DMS53 treated with DMSO at 0.1 percent for 48 hours (cell line): ENCODE data around the gene CPA5.

Experiments used
- DNase-seq: peaks from one replicate; lab custom pipeline; 2025; ENCODE audit not compliant: unreplicated experiment; lab: John Stamatoyannopoulos, UW

The CPA5 gene

GRCh38 chr7:130332259-130333053 lies 12.2 kb upstream of the CPA5 start:
- DNase-seq, result no peak

- no peak for DNase-seq
Observed at GRCh38 chr7:130333832-130334231, 10.8 kb upstream of the CPA5 start.

GRCh38 chr7:130334274-130334673 lies 10.3 kb upstream of the CPA5 start:
- DNase-seq, result no peak

GRCh38 chr7:130337410-130337971 lies 7.1 kb upstream of the CPA5 start:
- no peak for DNase-seq

- no peak for DNase-seq
Observed at GRCh38 chr7:130338233-130338632, 6.4 kb upstream of the CPA5 start.

GRCh38 chr7:130341882-130342281 lies 2.7 kb upstream of the CPA5 start:
- no peak for DNase-seq

GRCh38 chr7:130342701-130343380 lies 1.8 kb upstream of the CPA5 start:
- DNase-seq, result peak; percentile 39

- no peak for DNase-seq
Observed at GRCh38 chr7:130345136-130345535, 520 bp downstream of the CPA5 start.

GRCh38 chr7:130345725-130346124 lies 1.1 kb downstream of the CPA5 start:
- no peak for DNase-seq

- DNase-seq, result no peak
Observed at GRCh38 chr7:130346177-130346905, 1.7 kb downstream of the CPA5 start.

GRCh38 chr7:130346941-130347340 lies 2.3 kb downstream of the CPA5 start:
- DNase-seq, result no peak

- DNase-seq, result no peak
Observed at GRCh38 chr7:130349911-130350782, 5.5 kb downstream of the CPA5 start.

GRCh38 chr7:130350945-130351790 lies 6.6 kb downstream of the CPA5 start:
- no peak for DNase-seq

GRCh38 chr7:130351791-130352090 lies 7.1 kb downstream of the CPA5 start:
- DNase-seq, result no peak

- DNase-seq, result peak; percentile 38
Observed at GRCh38 chr7:130352194-130353074, 7.8 kb downstream of the CPA5 start.

- no peak for DNase-seq
Observed at GRCh38 chr7:130353196-130353595, 8.6 kb downstream of the CPA5 start.

- no peak for DNase-seq
Observed at GRCh38 chr7:130356121-130356875, 11.7 kb downstream of the CPA5 start.
